Measurements from ENCODE around the gene ARMC2.

GRCh38 chr6:108959972-108960582 lies 111.9 kb downstream of the ARMC2 start:
- no peak for TF ChIP-seq POLR2A (IDR thresholded peaks at IDR 0.05; ENCODE audit: low read depth, low read length)
- TF ChIP-seq POLR2AphosphoS5 (IDR thresholded peaks at IDR 0.05; ENCODE audit: insufficient read depth, low read depth, low read length) = no peak
- TF ChIP-seq CTCF (IDR thresholded peaks at IDR 0.05; ENCODE audit: extremely low read depth in 1 of 2, insufficient read depth in 1 of 2, low read depth in 1 of 2, low read length in 2 of 2) = no peak
- TF ChIP-seq MYC (IDR thresholded peaks at IDR 0.05; ENCODE audit: low read depth, low read length) = no peak
